CD4-positive, alpha-beta T cell treated with Interleukin-15 for 1 hour (primary cell): ENCODE results near the gene TNFRSF8.

Experiments
- DNase-seq: peaks from one replicate; pipeline ENCODE4 v3.0.0-alpha.2; 2020

The TNFRSF8 gene

DNA sequence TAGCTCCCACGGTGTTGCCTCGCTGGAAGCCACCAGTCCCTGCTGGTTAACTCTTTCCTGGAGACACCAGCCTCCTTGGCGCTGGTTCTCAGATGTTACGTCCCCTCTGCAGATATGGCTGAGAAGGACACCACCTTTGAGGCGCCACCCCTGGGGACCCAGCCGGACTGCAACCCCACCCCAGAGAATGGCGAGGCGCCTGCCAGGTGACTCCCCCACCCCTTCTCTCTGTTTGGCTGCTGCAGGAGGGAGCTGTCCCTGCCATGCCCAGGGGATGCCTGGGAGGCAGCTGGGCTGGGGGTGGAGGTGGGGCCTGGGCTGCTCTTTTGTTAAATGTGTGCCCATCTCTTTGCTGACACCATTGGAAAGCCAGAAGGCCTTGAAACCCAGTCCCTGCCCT lies 60.1 kb downstream of the TNFRSF8 start:
- DNase-seq = no peak

DNA sequence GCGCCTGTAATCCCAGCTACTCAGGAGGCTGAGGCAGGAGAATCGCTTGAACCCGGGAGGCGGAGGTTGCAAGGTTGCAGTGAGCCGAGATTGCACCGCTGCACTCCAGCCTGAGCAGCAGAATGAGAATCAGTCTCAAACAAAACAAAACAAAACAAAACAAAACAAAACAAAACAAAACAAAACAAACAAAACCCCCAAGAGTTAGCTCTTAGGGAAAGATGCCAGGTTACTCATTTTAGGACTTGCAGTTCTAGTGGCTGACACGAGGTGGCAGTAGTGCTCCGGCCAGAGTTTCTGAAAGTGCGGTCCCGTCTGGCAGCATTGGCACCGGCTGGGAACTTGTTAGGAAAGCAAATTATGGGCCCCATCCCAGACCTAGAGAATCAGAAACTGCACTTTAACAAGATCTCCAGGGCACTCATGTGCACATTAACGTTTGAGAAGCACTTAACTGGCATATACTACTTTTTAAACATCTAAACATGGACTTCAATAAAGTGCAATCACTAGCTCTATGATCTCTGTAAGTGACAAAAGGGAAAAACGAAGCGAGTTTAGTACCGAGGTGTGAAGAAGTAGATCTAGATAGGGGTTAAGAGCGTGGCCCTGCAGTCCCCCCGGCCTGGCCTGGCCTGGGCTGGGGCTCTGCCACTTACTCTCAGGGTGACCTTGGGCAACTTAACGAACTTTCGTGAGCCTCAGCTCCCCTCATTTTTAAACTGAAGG lies 61.8 kb downstream of the TNFRSF8 start:
- peak; percentile 73 for DNase-seq

DNA sequence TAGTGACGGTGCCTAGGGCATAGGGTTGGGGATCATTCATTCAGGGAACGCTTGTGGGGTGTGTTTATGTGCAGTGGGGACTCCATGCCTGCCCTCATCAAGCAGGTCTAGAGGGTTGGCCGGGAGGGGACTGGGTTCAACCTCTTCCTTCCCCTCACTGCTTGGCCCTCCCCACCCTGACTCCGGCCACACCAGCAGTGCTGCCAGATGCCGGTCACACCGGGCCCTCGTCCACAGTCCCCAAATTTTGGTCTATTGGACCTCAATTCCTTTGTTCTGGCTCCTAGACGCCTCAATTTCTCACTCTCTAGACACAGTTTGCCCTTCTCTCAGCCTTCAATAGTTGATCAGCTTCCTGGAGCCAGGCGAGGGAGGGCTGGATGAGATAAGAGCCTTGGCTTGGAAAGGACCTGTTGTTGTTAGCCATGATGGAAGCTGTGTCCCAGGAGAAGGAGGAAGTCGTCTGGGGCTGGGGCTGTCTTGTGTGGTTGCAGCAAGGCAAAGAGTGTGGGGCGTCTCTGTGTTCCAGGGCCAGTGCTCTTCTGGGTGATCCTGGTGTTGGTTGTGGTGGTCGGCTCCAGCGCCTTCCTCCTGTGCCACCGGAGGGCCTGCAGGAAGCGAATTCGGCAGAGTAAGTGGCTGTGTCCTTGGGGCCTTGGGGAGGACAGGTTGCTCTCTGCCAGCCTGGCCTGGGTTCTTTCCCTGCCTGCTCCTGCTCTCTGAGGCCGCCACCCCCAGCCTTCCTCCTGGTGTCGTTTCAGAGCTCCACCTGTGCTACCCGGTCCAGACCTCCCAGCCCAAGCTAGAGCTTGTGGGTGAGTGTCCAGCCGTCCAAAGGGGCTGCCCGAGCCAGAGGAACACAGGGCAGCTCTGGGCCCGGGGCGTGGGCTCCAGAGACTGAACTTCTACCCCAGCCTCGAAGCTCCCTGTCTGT lies 62.6 kb downstream of the TNFRSF8 start:
- DNase-seq = peak; percentile 34

DNA sequence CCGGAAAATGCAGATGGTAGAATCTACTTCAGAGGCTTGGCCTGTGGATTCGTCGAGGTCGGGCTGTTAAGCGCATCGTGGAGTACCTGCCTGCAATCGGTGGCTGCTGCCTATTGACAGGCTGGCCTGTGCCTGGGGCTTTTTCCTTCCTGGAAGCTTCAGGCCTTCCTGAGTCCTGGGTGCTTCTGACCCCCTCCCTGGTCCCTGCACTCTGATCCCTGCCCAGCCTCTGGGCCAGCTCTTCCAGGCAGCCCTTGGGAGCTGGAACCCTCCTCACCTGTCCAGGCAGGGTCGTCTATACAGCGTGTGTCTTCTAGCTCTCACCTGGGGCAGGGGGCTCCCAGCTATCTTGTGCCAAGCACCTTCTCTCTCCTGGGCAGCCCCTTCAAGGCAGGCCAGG lies 63.7 kb downstream of the TNFRSF8 start:
- DNase-seq = no peak

DNA sequence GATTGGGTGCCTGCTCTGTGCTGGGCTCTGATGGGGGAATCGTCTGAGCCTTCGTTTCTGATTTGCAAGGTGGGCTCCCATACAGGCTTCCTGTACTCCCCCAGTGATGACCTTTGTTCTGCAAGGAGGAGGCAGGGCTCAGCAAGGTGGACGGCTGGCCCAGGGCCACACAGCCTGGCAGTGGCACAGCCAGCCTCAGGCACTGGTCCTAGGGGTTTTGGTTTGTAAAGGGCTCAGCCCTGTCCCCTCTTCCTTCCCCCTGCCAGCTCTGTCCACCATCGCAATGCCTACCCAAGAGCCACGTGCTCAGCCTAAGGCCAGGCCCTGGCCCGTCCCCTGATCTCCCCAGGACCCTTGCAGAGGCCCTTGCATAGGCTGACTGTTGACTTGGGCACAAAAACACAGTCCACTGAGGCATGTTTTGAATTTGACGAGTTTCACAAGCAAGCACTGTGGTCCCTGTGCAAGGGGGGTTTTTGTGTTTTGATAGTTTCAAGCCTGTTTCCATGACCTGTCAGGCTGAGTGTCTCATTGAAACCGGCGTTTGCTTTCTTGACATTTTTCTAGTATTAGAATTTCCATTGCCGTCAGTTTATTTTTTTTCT lies 64.2 kb downstream of the TNFRSF8 start:
- DNase-seq = no peak

DNA sequence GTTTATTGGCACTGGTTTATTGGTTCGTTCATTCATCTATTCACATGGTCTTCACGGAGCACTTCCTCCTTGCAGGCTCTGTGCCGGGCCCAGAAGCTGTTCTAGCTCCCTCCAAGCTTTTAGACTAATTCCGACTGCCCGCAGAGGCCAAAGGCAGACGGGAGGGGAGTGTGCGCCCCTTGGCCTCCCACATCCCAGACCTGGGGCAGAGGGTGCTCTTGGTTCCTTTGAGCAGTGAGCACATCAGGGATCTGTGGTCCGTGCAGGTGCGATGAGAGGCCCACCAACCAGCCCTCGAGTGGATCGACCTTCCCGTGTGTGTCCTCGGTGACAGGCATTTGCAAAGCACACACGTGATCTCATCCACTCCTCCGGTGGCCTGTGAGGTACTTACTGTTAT lies 65.0 kb downstream of the TNFRSF8 start:
- DNase-seq = no peak

DNA sequence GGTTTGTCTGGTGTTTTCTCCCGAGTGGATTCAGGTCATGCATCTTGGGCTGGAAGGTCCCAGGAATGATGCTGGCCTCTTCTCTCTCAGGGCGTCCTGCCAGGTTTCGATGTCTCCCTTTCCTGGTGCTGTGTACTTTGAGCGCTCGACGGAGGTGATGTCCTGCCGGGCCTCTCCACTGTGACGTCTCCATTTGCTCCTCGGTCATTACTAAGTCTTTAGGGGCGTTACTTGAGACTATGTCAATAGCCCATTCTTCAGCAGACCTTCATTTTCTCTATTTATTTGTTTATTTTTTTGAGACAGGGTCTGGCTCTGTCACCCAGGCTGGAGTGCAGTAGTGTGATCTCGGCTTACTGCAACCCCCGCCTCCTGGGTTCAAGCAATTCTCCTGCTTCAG lies 66.5 kb downstream of the TNFRSF8 start:
- no peak for DNase-seq

DNA sequence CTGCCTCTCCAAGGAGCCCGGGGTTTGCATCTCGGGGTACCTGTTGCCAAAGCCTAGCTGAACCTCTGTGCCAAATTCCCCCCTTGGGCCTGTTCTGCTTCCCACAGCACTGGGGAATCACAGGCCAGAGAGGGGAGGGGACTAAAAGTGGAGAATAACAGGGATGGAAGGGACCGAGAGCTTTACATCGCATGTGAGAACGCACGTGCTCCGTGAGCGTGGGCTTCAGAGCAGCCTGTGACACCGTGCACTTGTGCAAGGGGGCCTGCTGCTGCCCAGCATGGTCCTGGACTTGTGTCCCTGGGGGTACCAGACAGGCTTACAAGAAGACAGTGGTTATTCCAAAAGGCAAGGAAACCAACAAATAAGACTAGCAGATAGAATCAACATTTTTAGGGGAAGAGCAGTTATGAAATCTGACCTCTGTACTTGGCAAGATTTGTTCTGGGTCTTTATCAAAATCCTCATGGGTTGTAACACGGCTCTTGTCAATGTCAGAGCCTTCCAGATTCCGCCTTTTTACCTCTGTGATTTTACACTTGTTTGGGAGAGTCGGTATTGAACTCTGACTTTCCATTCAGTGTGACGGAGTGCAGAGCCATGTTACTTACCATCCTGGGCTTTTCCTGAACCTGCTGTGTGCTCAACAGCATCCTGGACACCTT lies 67.5 kb downstream of the TNFRSF8 start:
- no peak for DNase-seq

DNA sequence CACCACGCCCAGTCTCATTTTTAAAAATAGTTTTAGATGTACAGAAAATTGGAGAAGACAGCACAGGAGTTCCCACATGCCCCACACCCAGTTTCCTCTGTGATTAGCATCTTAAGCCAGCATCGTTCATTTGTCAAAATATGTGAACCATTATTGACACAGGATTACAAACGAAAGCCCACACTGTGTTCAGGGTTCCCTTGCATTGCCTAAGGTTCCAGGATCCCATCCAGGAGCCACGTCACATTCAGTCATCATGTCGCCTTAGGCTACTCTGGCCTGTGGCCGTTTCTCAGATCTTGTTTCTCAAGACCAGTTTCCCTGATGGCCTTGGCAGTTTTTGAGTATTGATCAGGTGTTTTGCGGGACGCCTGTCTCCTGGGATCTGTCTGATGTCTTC lies 69.0 kb downstream of the TNFRSF8 start:
- DNase-seq = no peak

DNA sequence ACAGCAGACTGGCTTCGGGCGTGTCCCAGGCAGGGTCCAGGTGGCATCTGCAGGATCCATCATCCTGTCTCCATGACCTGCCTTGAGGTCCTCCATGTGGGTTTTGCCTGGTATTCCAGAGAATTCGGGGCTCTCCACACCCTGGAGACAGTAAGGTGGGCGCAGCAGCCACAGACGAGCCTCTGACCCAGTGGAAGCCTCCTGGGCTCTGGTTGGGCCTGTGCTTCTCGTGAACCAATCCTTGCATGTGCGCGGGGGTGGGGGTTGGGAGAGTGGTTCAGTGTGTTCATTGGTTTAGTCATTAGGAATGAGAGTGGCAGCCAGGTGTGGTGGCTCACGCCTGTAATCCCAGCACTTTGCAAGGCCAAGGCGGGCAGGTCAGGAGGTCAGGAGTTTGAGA lies 71.6 kb downstream of the TNFRSF8 start:
- no peak for DNase-seq

DNA sequence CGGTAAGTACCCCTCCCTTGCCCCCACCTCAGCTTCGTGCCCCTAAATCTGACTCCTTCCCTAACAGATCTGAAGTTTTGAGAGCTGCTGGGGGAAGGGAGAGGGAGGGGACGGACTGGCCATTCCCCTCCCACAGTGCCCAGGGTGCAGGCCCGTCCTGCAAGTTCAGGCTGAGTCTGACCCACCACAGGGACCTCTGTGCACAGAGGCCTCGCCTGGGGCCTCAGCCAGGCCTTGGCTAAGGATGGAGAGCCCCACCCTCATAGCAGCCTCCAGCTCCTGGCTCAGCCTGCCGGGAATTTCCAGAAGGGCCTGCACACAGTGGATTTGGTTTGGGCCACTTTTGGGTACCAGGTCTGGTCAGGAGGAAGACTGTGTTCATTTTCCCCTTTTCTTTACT lies 72.5 kb downstream of the TNFRSF8 start:
- DNase-seq = no peak

DNA sequence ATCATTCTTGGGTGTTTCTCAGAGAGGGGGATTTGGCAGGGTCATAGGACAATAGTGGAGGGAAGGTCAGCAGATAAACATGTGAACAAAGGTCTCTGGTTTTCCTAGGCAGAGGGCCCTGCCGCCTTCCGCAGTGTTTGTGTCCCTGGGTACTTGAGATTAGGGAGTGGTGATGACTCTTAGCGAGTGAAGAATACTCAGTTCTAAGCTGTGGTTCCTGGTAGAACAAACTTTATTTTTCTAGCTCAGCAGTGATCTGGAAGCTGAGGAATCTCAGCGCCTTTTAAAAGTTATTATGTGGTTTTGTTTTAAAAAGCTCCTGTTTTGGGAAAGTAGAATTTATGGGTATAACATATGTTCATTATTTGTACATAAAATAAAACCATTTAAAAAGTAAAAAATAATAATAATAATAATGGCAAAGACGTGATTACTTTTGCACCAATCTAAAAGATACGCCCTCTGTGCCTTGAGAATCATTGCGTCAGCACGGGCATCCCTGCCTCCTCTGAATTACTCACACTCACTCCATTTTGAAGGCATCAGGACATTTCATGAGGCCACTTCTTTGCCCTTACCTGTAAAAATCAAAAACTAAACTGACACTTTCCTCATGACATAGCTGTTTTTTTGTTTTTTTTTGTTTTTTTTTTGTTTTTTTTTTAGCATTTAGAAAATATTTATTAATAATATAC lies 74.0 kb downstream of the TNFRSF8 start:
- no peak for DNase-seq

DNA sequence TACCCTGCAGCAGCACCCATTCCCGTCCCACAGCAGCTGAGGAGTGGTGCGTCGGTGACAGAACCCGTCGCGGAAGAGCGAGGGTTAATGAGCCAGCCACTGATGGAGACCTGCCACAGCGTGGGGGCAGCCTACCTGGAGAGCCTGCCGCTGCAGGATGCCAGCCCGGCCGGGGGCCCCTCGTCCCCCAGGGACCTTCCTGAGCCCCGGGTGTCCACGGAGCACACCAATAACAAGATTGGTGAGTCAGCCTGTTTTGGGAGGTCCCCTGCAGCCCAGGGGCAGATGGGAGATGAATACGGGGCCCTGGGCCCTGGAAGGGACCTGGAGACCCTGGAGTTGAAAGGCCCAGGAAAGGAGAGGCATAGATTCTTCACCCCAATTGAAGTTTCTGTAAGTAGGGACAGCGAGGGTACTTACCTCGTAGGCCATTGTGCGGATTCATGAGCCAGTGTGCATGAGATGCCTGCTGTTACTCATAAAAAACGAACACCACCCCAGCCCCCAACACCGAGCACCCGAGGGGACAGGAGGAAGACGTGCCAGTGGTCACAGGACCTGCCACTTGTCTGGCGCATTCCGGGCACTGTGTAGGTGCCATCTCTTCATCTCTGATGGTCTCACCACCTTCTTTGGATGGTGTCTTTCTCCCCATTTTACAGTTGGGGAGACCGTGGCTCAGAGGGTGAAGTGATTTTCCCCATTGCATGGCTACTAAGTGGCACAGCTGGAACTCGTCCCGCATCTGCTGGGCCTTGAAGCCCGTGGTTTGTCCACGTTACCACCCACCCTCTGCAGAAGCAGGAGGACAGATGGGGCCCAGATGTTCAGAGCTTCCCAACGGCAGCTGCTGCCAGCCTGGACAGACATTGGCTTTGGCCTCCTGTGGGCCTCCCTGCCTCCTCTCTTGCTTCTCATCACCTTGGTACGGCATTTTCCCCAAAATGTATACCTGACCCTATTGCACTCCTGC lies 75.4 kb downstream of the TNFRSF8 start:
- DNase-seq = no peak

DNA sequence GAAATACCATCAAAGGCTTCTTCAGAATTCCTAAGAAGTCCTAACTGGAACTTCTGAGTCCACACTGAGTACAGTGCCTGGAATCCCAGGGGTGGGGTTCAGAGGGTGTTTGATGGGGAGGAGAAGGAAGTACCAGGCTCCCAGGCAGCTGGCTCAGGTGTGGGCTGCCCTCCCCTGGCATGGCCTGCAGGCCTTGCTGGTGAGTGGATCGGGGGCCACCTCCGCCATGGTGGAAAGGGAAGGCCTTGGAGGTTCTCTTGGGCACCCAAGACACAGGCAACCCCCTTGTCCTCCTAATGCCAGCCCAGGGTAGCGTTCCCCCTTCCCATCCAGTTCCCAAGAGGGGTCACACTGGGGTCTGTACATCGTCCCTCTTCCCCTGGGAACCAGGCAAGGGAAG lies 76.9 kb downstream of the TNFRSF8 start:
- no peak for DNase-seq

DNA sequence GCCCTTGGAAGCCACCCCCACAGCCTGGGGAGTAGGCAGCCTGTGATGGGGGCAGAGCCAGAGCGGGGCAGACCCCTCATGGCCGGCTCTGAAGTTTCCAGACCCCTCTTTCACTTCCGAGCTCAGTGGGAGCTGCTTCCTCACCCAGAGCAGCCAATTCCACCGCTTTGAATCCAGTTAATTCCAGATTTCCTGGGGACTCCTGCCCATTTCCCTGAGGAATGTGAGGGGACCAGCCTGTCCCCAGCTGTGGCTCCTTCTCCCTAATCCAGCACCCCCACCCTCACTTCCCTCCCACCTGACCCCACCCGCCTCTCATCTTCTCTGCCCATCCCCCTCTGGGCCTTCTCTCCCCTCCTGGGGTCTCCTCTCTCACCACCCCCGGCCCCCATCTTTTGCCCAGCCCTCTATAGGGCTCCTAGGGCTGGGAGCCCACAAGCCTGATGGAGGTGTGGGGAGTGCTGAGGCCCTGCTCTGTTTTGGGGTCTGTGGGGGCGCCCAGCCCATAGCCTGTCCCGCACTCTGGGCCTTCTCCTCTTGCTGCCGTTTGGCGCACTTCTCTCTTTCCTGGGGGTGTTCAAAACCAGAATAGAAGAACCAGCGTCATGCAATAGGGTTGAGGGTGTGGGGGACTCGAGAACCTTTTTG lies 77.5 kb downstream of the TNFRSF8 start:
- DNase-seq = no peak

DNA sequence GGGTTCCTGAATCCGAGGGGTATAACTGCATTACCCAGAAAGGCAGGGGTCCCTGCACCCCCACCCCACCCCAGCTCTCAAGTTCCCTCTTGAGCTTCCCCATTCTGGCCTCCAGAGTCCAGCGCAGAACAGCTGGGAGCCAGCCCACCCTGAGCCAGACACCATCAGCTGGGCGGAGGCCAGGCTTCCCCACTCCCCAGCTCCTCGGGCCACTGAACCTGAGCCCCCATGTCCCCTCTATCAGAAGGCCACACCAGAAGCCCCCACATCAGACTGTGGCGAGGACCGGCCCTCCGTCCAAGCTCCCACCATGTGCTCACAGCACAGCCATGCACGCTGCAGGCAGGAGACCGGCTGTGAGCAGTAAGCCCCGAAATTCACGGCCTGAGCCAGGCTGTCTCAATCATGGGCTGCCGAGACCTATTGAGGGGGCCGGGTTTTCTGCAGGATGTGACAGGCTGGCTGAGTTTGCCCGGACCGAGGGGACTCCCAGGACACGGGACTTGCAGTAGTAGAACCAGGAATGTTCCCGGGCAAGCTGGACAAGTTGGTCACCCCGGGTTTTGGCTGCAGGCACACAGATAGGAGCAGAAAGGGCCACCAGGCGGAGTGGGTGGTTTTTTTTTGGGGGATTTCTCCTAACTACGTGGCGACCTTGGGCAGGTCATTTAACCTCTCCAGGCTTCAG lies 78.2 kb downstream of the TNFRSF8 start:
- DNase-seq = no peak

DNA sequence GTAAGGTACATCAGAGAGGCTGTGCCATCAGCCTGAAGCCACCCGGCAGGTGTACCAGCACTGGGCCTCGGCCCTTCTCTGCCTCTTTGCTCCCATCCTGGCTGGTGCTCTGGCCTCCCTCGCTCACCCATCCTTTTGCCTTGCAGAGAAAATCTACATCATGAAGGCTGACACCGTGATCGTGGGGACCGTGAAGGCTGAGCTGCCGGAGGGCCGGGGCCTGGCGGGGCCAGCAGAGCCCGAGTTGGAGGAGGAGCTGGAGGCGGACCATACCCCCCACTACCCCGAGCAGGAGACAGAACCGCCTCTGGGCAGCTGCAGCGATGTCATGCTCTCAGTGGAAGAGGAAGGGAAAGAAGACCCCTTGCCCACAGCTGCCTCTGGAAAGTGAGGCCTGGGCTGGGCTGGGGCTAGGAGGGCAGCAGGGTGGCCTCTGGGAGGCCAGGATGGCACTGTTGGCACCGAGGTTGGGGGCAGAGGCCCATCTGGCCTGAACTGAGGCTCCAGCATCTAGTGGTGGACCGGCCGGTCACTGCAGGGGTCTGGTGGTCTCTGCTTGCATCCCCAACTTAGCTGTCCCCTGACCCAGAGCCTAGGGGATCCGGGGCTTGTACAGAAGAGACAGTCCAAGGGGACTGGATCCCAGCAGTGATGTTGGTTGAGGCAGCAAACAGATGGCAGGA lies 79.2 kb downstream of the TNFRSF8 start:
- DNase-seq = no peak

DNA sequence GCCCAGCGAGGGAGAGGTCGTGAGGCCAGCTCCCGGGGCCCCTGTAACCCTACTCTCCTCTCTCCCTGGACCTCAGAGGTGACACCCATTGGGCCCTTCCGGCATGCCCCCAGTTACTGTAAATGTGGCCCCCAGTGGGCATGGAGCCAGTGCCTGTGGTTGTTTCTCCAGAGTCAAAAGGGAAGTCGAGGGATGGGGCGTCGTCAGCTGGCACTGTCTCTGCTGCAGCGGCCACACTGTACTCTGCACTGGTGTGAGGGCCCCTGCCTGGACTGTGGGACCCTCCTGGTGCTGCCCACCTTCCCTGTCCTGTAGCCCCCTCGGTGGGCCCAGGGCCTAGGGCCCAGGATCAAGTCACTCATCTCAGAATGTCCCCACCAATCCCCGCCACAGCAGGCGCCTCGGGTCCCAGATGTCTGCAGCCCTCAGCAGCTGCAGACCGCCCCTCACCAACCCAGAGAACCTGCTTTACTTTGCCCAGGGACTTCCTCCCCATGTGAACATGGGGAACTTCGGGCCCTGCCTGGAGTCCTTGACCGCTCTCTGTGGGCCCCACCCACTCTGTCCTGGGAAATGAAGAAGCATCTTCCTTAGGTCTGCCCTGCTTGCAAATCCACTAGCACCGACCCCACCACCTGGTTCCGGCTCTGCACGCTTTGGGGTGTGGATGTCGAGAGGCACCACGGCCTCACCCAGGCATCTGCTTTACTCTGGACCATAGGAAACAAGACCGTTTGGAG lies 80.0 kb downstream of the TNFRSF8 start:
- DNase-seq = peak; percentile 54

DNA sequence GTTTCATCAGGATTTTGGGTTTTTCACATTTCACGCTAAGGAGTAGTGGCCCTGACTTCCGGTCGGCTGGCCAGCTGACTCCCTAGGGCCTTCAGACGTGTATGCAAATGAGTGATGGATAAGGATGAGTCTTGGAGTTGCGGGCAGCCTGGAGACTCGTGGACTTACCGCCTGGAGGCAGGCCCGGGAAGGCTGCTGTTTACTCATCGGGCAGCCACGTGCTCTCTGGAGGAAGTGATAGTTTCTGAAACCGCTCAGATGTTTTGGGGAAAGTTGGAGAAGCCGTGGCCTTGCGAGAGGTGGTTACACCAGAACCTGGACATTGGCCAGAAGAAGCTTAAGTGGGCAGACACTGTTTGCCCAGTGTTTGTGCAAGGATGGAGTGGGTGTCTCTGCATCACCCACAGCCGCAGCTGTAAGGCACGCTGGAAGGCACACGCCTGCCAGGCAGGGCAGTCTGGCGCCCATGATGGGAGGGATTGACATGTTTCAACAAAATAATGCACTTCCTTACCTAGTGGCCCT lies 80.6 kb downstream of the TNFRSF8 start:
- peak; percentile 81 for DNase-seq
